Pancreas (tissue), 8 donors: ENCODE data around the gene NXPE3. TPM values are rescaled to one million over a fixed set of nuclear protein-coding genes. Genes with fewer than 3 reads are reported as not detected.

Source experiments
- polyA plus RNA-seq, 2 donors: library from polyadenylated mRNA; stranded (reverse); fragments of 200-250 nt; gene quantifications; one replicate each; pipeline ENCODE4 v1.2.3, GENCODE V29; 2013
- total RNA-seq, 6 donors: library from RNA; stranded (reverse); fragmentation: NEBNext Ultra II Directional in 4 of 6; extraction: Animal tissue kit (Norgen Biotek cat#: 25700) in 4 of 6; gene quantifications; one replicate each; pipeline versions ENCODE4 v1.2.1 to v1.2.4, GENCODE V29; 2021 to 2023
- donor health status: healthy with polysubstance abuse.
- donor health status: DM: no; HTN: no; CAD: no; lungs with moderate emphysema.
- donor health status: DM: no; HTN: no; CAD: no.
- donor health status: Bipolar disorder and iron deficiency.
- donor health status: DM: yes; HTN: yes; CAD: no.
- donor health status: DM: no; HTN: no; CAD: no.
- donor health status: DM: no; HTN: no; CAD: no.
- donor health status: DM: yes; HTN: yes; CAD: no.

Gene NXPE3
- total and polyA plus RNA-seq, 8 donors = 1.4 to 4.3 (median 2.4) TPM

Other genes with a start within 250 kb of the NXPE3 start
- 1 to 10 TPM; 4.4 to 8.4 (median 6.8) TPM for gene TRMT10C, start 217.3 kb upstream of the NXPE3 start, total RNA-seq
- gene TRMT10C, start 217.3 kb upstream of the NXPE3 start, polyA plus RNA-seq = 1 to 10 TPM; 3.7 to 8.1 TPM
- gene PCNP, start 205.0 kb upstream of the NXPE3 start, total RNA-seq = 10 to 100 TPM; 50.7 to 71.2 (median 65.5) TPM
- gene PCNP, start 205.0 kb upstream of the NXPE3 start, polyA plus RNA-seq = 10 to 100 TPM; 35.5 to 66.1 TPM
- 10 to 100 TPM in 1 of 6 donors, 1 to 10 TPM in 5; 5.4 to 11.0 (median 7.7) TPM for gene ZBTB11, start 102.1 kb upstream of the NXPE3 start, total RNA-seq
- 1 to 10 TPM; 4.5 to 6.8 TPM for gene ZBTB11, start 102.1 kb upstream of the NXPE3 start, polyA plus RNA-seq
- 1,000 to 10,000 TPM in 1 of 6 donors, 100 to 1,000 TPM in 5; 613 to 1,028 (median 732) TPM for gene RPL24, start 92.5 kb upstream of the NXPE3 start, total RNA-seq
- gene RPL24, start 92.5 kb upstream of the NXPE3 start, polyA plus RNA-seq = 1,000 to 10,000 TPM; 1,530 to 2,125 TPM
- 1 to 10 TPM; 1.4 to 4.6 (median 2.3) TPM for gene CEP97, start 54.6 kb upstream of the NXPE3 start, total RNA-seq
- 1 to 10 TPM in 1 of 2 donors, under 1 TPM in 1; 0.76 to 1.4 TPM for gene CEP97, start 54.6 kb upstream of the NXPE3 start, polyA plus RNA-seq
- 10 to 100 TPM; 20.4 to 90.7 (median 31.2) TPM for gene NFKBIZ, start 70.3 kb downstream of the NXPE3 start, total RNA-seq
- 10 to 100 TPM; 16.5 to 24.4 TPM for gene NFKBIZ, start 70.3 kb downstream of the NXPE3 start, polyA plus RNA-seq